Cardiac muscle cell (in vitro differentiated cells and primary cell): Measurements from ENCODE around the gene PLD5. TPM values are rescaled to one million over a fixed set of nuclear protein-coding genes. Genes with fewer than 3 reads are reported as not detected.

Experiments
- DNase-seq, 2 donors: peaks; one replicate each; pipeline versions ENCODE4 v3.0.0 to v3.0.0-alpha.2; 2010 to 2017; ENCODE audit warnings: low read depth in 1 of 2, low spot score in 1 of 2
- H3K27ac ChIP-seq: fragments of 200-600 bp; sonication (generic); 2 replicates; pipeline ENCODE4 v1.5.1; 2016
- H3K27me3 ChIP-seq: fragments of 200-600 bp; sonication (generic); 2 replicates; pipeline ENCODE4 v1.6.0; 2016; ENCODE audit warnings: control low read depth
- H3K36me3 ChIP-seq: fragments of 200-600 bp; sonication (generic); 2 replicates; pipeline ENCODE4 v1.5.1; 2016; ENCODE audit warnings: control low read depth
- H3K4me1 ChIP-seq: fragments of 200-600 bp; sonication (generic); 2 replicates; pipeline ENCODE4 v1.8.1; 2017; ENCODE audit warnings: low read depth, mild to moderate bottlenecking, mixed run types
- H3K4me3 ChIP-seq: fragments of 200-600 bp; sonication (generic); 2 replicates; pipeline ENCODE4 v1.5.1; 2016; ENCODE audit warnings: mild to moderate bottlenecking
- H3K9me3 ChIP-seq: fragments of 200-600 bp; sonication (generic); 2 replicates; pipeline ENCODE4 v1.5.1; 2017; ENCODE audit warnings: low read depth, mild to moderate bottlenecking, control low read depth
- polyA plus RNA-seq: library from polyadenylated mRNA; unstranded; fragments of >200 nt; fragmentation: Nextera tagmentation; extraction: Ambion mirVana; gene quantifications from 2 replicates; pipeline ENCODE4 v1.2.1, GENCODE V29; 2016
- total RNA-seq: library from RNA; depleted of rRNA; stranded (reverse); fragments of >200 nt; gene quantifications from 2 replicates; pipeline ENCODE4 v1.2.3, GENCODE V29; 2016
- TF ChIP-seq, protein P1 (sequence below): IDR thresholded peaks from 2 replicates; pipeline ENCODE4 v1.5.1; 2012; ENCODE audit warnings: low read depth, mild to moderate bottlenecking, low read length

PLD5 gene
- 0.03 and 0.18 TPM in 2 replicates for total RNA-seq
- 0.06 and 0.21 TPM in 2 replicates for polyA plus RNA-seq

DNA sequence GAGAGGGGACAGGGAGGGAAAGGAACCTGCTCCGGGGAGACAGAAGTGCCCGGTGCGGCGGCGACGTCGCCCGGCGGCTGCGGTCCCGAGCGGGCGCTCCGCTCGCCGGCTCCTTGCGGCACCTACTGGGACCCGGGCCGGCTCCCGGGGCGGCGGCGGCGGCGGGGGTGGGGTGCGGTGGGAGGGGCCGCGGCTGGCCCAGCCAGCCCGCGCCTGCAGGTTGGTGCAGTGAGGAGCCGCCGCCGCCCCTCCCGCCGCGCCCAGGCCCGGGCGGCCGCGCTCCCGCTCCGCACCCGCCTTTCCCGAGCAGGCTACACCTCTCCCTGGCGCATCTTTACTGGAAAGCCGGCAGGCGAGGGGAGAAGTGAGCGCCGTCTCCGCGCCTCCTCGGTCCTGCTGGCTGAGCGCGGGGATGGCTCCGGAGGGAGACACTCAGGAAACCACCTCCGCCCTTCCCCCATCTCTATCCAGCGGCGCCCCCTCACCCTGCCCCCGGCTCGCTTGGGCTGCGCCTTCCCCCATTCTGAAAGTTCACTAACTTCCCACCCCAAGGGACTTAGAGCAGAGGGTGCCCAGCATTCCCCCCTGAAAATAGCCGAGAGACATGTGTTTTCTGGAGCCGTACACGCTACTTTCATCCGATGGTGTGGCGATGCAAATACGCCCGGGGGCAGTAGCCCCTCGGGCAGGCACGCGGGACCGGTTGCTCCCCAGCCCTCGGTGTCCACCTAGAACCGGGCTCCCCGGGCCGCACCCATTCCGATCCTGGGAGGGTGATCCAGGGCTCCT is at the start of gene PLD5:
Gene PLD5 (minus strand): TSS at position 127 of the 789 bp plus-strand sequence.
- H3K36me3 ChIP-seq: no peaks in the 10 kb centered on the region
- no peak within 1 kb of the TSS for H3K27ac ChIP-seq
- peaks cover 80% of the 10 kb centered on the region for H3K27me3 ChIP-seq
- H3K9me3 ChIP-seq: no peaks in the 10 kb centered on the region
- H3K4me1 ChIP-seq: peaks cover 5% of the 10 kb centered on the region
- DNase-seq: peak; percentile 2 to 52
- H3K4me3 ChIP-seq: peak within 1 kb of the TSS; percentile 51
- TF ChIP-seq, protein P1, sequence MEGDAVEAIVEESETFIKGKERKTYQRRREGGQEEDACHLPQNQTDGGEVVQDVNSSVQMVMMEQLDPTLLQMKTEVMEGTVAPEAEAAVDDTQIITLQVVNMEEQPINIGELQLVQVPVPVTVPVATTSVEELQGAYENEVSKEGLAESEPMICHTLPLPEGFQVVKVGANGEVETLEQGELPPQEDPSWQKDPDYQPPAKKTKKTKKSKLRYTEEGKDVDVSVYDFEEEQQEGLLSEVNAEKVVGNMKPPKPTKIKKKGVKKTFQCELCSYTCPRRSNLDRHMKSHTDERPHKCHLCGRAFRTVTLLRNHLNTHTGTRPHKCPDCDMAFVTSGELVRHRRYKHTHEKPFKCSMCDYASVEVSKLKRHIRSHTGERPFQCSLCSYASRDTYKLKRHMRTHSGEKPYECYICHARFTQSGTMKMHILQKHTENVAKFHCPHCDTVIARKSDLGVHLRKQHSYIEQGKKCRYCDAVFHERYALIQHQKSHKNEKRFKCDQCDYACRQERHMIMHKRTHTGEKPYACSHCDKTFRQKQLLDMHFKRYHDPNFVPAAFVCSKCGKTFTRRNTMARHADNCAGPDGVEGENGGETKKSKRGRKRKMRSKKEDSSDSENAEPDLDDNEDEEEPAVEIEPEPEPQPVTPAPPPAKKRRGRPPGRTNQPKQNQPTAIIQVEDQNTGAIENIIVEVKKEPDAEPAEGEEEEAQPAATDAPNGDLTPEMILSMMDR: no peak

DNA sequence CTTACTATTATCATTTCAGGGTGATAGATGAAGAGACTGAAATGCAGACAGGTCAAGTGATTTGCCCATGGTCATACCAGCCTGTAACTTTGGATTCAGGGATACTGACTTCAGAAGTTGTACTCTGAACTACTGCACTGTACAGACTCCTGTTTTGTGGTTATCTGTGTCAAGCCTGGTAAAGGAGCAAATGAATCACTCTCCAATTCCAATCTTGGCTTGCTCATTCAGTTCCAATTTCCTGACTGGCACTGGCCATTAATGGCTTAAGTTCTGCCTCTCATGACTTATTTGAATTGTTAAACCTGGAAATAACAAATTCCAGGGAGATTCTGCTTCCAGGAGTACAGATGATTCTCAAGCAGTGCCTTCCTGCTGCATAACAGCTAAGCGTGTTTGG is 45.4 kb upstream of the PLD5 start:
- no peaks in the 10 kb centered on the region for H3K27me3 ChIP-seq
- TF ChIP-seq, protein P1: no peak
- no peak overlapping the region for H3K27ac ChIP-seq
- H3K4me3 ChIP-seq: no peak overlapping the region
- no peaks in the 10 kb centered on the region for H3K36me3 ChIP-seq
- no peak for DNase-seq
- H3K4me1 ChIP-seq: no peaks in the 10 kb centered on the region
- no peaks in the 10 kb centered on the region for H3K9me3 ChIP-seq

DNA sequence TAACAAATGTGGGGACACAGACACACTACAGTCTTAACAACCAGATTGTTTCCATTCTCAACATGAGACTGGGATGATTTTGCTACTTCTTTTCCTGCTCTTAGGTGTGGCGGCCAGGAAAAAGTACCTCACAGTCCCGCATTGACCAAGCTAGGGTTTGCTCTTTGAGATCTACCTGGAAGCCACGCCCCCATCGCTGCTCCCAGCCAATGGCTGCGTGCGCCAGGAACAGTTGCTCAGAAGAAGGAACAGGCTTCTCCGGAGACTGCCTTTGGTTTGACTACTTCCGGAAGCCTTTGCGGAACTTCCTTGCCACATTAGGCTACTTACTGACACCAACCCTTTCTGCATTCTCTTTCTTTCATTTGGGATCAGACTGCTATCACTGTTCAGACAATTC is 44.2 kb upstream of the PLD5 start:
- Histone ChIP-seq H3K36me3 (no peaks in the 10 kb centered on the region), H3K27me3 (no peaks in the 10 kb centered on the region), H3K4me3 (no peak overlapping the region), H3K27ac (no peak overlapping the region), H3K9me3 (no peaks in the 10 kb centered on the region), H3K4me1 (no peaks in the 10 kb centered on the region)
- no peak for DNase-seq
- TF ChIP-seq, protein P1: no peak

DNA sequence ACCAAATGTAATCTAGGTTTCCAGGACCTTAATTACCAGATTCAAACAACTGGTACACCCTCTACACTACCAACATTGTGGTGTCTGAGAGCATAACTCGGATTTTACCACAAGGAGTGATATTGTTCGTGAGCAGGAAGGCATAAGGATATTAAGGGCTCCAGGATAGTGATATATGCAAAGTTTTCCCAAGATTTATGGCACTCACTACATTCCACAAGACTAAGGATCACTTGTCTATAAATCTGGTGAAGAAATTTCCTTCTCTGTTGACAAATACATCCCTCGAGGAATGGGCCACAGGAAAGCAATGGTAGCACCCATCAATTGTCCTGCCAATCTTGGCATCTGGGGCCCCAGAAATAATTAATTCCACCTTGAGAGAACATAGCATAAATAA is 43.1 kb upstream of the PLD5 start:
- no peaks in the 10 kb centered on the region for H3K4me1 ChIP-seq
- H3K36me3 ChIP-seq: no peaks in the 10 kb centered on the region
- TF ChIP-seq, protein P1: no peak

DNA sequence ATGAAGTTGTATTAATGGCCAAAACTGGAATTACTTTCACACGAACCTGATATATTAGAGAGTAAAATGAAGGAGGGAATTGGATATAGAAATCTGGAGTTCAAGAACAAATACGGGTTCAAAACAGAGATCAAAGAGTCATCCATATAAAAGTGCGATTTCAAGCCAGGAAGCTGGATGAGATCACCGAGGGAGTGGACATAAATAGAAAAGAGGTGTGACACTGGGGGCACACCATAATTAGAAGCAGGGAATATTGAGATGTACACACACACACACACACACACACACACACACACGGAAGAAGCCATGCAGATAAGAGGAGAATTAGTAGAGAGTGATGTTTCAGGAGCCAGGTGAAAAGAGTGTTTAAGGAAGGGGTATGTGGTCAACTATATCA is 32.3 kb upstream of the PLD5 start:
- no peak for DNase-seq
- Histone ChIP-seq H3K9me3 (no peaks in the 10 kb centered on the region), H3K4me3 (no peak overlapping the region), H3K4me1 (no peaks in the 10 kb centered on the region), H3K36me3 (no peaks in the 10 kb centered on the region), H3K27me3 (no peaks in the 10 kb centered on the region), H3K27ac (no peak overlapping the region)
- TF ChIP-seq, protein P1: no peak

More for the DNA sequence above, 43.1 kb upstream of the PLD5 start:
- DNase-seq: no peak
- Histone ChIP-seq H3K9me3 (no peaks in the 10 kb centered on the region), H3K4me3 (no peak overlapping the region), H3K27me3 (no peaks in the 10 kb centered on the region), H3K27ac (no peak overlapping the region)
